BE2C (cell line): Measurements from ENCODE around the gene TYMP.

Source experiments
- DNase-seq: peaks from one replicate; pipeline ENCODE4 v3.0.0-alpha.2; 2020
- H3K27me3 ChIP-seq: fragments of 250-450 bp; sonication (Bioruptor Pico); 2 replicates; pipeline ENCODE4 v1.5.1; 2020; ENCODE audit warnings: mild to moderate bottlenecking
- H3K36me3 ChIP-seq: fragments of 250-450 bp; sonication (Bioruptor Pico); 2 replicates; pipeline ENCODE4 v1.5.1; 2020; ENCODE audit warnings: mild to moderate bottlenecking
- H3K4me1 ChIP-seq: fragments of 250-450 bp; sonication (Bioruptor Pico); 2 replicates; pipeline ENCODE4 v1.5.1; 2020
- H3K4me3 ChIP-seq: 2 replicates; pipeline ENCODE4 v1.5.1; 2011; ENCODE audit warnings: low read depth, low read length
- H3K9me3 ChIP-seq: fragments of 250-450 bp; sonication (Bioruptor Pico); 2 replicates; pipeline ENCODE4 v1.5.1; 2020
- CTCF ChIP-seq: IDR thresholded peaks from 2 replicates; pipeline ENCODE4 v1.5.1; 2012; ENCODE audit warnings: mild to moderate bottlenecking, low read depth, low read length

The TYMP gene

GRCh38 chr22:50571264-50572175 lies 41.7 kb upstream of the TYMP start:
- DNase-seq: no peak
- H3K27me3 ChIP-seq: no peaks in the 10 kb centered on the region
- no peak for TF ChIP-seq CTCF
- H3K4me1 ChIP-seq: no peaks in the 10 kb centered on the region
- H3K9me3 ChIP-seq: no peaks in the 10 kb centered on the region
- no peak overlapping the region for H3K4me3 ChIP-seq
- peaks cover 7% of the 10 kb centered on the region; the same call in 1 of the 2 replicates for H3K36me3 ChIP-seq

DNA sequence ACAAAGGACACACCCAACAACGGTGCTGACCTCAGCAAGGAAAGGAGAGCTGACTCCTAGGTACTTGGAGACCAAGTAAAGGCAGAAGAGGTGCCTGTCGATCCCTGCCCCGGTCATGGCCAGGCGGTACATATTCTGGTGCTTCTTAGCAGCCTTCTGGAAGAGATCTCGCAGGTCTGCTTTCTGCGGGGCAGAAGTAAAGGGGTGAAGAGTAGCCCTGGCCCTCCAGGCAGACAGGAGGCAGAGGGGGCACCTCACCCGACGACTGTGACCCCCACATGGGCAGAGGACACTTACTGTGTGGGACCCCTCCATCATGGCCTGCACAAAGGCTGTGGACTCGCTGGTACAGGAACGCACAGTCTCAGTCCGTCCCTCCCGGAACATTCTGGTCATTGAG lies 41.0 kb upstream of the TYMP start:
- Histone ChIP-seq H3K9me3 (no peaks in the 10 kb centered on the region), H3K4me3 (no peak overlapping the region), H3K36me3 (peaks cover 7% of the 10 kb centered on the region; the same call in 1 of the 2 replicates), H3K27me3 (no peaks in the 10 kb centered on the region), H3K4me1 (no peaks in the 10 kb centered on the region)
- no peak for DNase-seq
- TF ChIP-seq CTCF: no peak

DNA sequence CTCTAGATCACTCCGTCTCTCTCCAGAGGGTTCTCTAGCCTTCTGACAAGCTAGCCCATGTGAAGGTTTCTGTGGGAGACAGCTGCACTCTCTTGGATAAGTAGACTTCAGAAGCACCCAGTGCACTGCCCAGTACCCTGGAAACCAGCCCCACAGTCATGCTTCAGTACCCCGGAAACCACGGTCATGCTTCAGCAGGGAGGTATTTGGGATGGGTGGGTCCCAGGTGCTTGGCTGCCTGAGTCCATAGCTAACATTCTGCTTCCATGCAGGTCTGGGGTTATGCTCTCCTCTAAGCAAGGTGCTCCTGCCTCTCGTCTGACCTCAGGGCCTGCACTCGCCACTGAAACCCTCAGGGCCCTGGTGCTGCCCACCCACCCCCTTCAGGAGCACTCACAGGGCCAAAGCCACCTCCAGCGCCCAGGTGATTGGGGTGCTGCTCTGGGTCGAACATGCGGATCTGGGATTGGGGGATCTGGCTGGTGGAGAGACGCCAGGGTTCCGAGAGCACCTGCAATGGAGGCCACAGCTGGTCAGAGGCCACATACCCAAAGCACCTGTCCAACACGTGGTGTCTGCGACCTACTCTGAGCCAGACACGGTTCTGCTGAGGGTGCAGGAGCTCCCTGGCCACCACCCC lies 40.2 kb upstream of the TYMP start:
- DNase-seq: no peak
- Histone ChIP-seq H3K36me3 (peaks cover 7% of the 10 kb centered on the region; the same call in 1 of the 2 replicates), H3K4me3 (no peak overlapping the region), H3K9me3 (no peaks in the 10 kb centered on the region), H3K4me1 (no peaks in the 10 kb centered on the region), H3K27me3 (no peaks in the 10 kb centered on the region)
- TF ChIP-seq CTCF: no peak

DNA sequence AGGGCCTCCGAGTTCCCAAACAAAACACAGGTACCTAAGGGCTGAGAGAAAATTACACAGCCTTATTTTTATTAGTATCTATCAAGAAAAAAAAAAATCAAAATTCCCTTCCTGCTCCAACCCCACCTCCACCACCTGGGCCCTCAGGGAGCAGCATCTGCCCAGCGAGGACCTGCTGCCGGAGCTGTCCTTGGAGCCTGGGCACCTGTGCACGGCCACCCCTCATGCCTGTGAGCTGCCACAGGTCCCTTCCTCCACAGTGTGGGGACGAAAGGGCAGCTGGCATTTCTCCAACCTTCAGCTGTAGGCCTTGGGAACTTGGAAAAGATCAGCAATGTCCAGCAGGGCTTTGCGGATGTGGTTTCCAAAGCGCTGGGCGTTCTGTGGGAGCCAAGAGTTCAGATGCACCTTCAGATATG lies 39.2 kb upstream of the TYMP start:
- H3K36me3 ChIP-seq: peaks cover 7% of the 10 kb centered on the region; the same call in 1 of the 2 replicates

GRCh38 chr22:50568626-50569025 lies 38.8 kb upstream of the TYMP start:
- TF ChIP-seq CTCF: no peak
- no peaks in the 10 kb centered on the region for H3K9me3 ChIP-seq
- H3K4me1 ChIP-seq: no peaks in the 10 kb centered on the region
- peaks cover 7% of the 10 kb centered on the region; the same call in 1 of the 2 replicates for H3K36me3 ChIP-seq
- no peak overlapping the region for H3K4me3 ChIP-seq
- DNase-seq: no peak
- H3K27me3 ChIP-seq: 0 out of 2 replicates have a peak, but pooled peaks cover under 1% of the 10 kb centered on the region

More for the DNA sequence above, 39.2 kb upstream of the TYMP start:
- no peaks in the 10 kb centered on the region for H3K27me3 ChIP-seq
- no peaks in the 10 kb centered on the region for H3K9me3 ChIP-seq
- TF ChIP-seq CTCF: no peak
- DNase-seq: no peak
- H3K4me1 ChIP-seq: no peaks in the 10 kb centered on the region
- H3K4me3 ChIP-seq: no peak overlapping the region
